LoVo (cell line): Measurements from ENCODE around the gene AGFG1.

ENCODE experiments used
- DNase-seq: peaks from one replicate; pipeline ENCODE4 v3.0.0-alpha.2; 2016; ENCODE audit warnings: low spot score

AGFG1 gene

DNA sequence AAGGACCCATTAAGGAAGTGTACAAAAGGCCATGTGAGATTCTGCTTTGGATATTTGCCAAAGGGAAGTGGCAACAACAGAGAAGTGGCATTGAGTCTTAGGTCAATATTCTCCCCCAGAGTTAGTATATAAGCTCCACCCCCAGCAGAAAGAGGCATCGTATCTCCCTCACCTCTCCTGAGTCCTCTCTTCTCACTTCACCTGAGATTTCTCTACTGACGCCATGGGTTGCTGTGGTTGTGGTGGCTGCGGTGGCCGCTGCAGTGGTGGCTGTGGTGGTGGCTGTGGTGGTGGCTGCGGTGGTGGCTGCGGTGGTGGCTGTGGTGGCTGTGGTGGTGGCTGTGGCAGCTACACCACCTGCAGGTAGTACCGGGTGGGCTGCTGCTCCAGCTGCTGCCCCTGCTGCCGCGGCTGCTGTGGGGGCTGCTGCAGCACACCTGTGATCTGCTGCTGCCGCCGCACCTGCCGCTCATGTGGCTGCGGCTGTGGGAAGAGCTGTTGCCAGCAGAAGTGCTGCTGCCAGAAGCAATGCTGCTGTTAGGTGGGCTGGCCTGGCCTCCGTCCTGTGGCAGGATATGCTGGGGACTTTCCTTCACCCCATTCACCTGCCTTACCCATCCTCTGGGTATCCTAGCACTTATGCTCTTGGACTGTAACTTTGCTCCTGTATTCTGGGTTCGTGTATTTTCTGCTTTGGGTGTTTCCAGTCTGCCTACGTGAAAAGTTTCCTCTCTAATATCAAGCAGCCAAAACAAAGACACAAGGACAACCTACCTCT lies 136.8 kb downstream of the AGFG1 start:
- DNase-seq: no peak

DNA sequence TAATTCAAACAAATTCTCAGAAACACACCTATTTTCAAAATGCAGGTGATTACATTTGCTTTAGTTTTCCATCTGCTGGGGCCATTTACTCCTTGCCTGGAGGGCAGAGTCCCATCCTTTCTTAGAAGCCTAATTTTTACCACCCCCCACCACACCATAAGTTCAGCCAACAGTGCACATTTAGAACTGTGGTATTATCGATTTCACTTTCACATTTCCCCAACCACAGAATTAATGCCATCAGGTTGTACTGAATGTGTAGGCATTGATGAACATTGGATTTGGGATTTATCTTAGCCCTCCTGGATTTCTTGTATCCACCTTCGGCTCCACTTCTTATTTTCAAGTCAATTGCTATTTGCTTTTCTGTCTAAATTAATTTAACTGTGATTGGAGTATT lies 138.2 kb downstream of the AGFG1 start:
- no peak for DNase-seq
